HepG2 (cell line): ENCODE results near the gene FBRSL1. TPM values are rescaled to one million over a fixed set of nuclear protein-coding genes. Genes with fewer than 3 reads are reported as not detected.

Experiments
- BCL3 ChIP-seq: sonication (generic); formaldehyde crosslinking; IDR thresholded peaks from 2 replicates; pipeline ENCODE4 v1.5.1; 2020; ENCODE audit warnings: mild to moderate bottlenecking, missing genetic modification reagents, moderate library complexity
- CSRNP1 ChIP-seq: sonication (generic); formaldehyde crosslinking; IDR thresholded peaks from 2 replicates; pipeline ENCODE4 v1.8.1; 2023; ENCODE audit warnings: mild to moderate bottlenecking, missing genetic modification reagents
- ETV5 ChIP-seq: IDR thresholded peaks from 2 replicates; pipeline ENCODE4 v1.6.1; 2018; ENCODE audit warnings: missing biosample characterization, missing genetic modification reagents, inconsistent platforms, borderline replicate concordance
- FOXK1 ChIP-seq: sonication (generic); formaldehyde crosslinking; IDR thresholded peaks from 2 replicates; pipeline ENCODE4 v1.4.0; 2020; ENCODE audit warnings: low read depth, missing genetic modification reagents, borderline replicate concordance
- GABPB1 ChIP-seq: IDR thresholded peaks from 2 replicates; pipeline ENCODE4 v1.6.1; 2016; ENCODE audit warnings: mild to moderate bottlenecking, missing genetic modification reagents, moderate library complexity, missing compliant biosample characterization
- GATAD2A ChIP-seq: IDR thresholded peaks from 2 replicates; pipeline ENCODE4 v1.6.1; 2016
- HDAC2 ChIP-seq: sonication (generic); formaldehyde crosslinking; IDR thresholded peaks from 2 replicates; pipeline ENCODE4 v1.4.0; 2020; ENCODE audit warnings: missing genetic modification reagents
- PATZ1 ChIP-seq: sonication (generic); formaldehyde crosslinking; IDR thresholded peaks from 2 replicates; pipeline ENCODE4 v1.4.0; 2020; ENCODE audit warnings: missing genetic modification reagents
- PAXIP1 ChIP-seq: sonication (generic); formaldehyde crosslinking; conservative IDR thresholded peaks from 2 replicates; pipeline ENCODE4 v1.4.0; 2020; ENCODE audit warnings: mild to moderate bottlenecking, missing genetic modification reagents, moderate library complexity
- SAP130 ChIP-seq: IDR thresholded peaks from 2 replicates; pipeline ENCODE4 v1.6.1; 2016; ENCODE audit warnings: low read depth
- THAP11 ChIP-seq: IDR thresholded peaks from 2 replicates; pipeline ENCODE4 v1.6.1; 2016; ENCODE audit warnings: missing biosample characterization, missing genetic modification reagents
- UBTF ChIP-seq: sonication (generic); formaldehyde crosslinking; IDR thresholded peaks from 2 replicates; pipeline ENCODE4 v1.4.0; 2020; ENCODE audit warnings: mild to moderate bottlenecking, missing genetic modification reagents
- ZFP91 ChIP-seq: sonication (generic); formaldehyde crosslinking; IDR thresholded peaks from 2 replicates; pipeline ENCODE4 v1.9.0; 2022; ENCODE audit warnings: missing genetic modification reagents, mild to moderate bottlenecking, borderline replicate concordance
- ZNF225 ChIP-seq: sonication (generic); formaldehyde crosslinking; IDR thresholded peaks from 2 replicates; pipeline ENCODE4 v1.4.0; 2020; ENCODE audit warnings: mild to moderate bottlenecking, missing genetic modification reagents
- polyA plus RNA-seq, 8 experiments: library from polyadenylated mRNA; depleted of rRNA in 3 of 8; stranded (reverse) in 7 of 8; unstranded in 1 of 8; fragments of >200 nt; fragmentation: Illumina TruSeq in 4 of 8; extraction: Trizol in 4 of 8; gene quantifications; 2 replicates each; pipeline versions ENCODE4 v1.2.1 to v1.2.3, GENCODE V29; 2011 to 2016; ENCODE audit warnings: low read depth in 4 of 8, missing spikeins in 1 of 8, mixed read lengths in 1 of 8; ENCODE audit not compliant: insufficient read depth in 1 of 8
- total RNA-seq, 5 experiments: library from RNA; depleted of rRNA; stranded (reverse); fragments of >200 nt; fragmentation: Illumina TruSeq; extraction: Trizol; gene quantifications; 2 replicates each; pipeline ENCODE4 v1.2.3, GENCODE V29; 2016; ENCODE audit warnings: low read depth in 1 of 5

FBRSL1 gene
- total and polyA plus RNA-seq, 2 of the 13 experiments (the other 11 are each of a cell fraction or from before 2014, with no cell fraction given) = 3.6 to 7.9 TPM

- TF ChIP-seq UBTF (CRISPR knock-in tag) = 0 out of 2 replicates have a peak, but pooled peaks have one; percentile 29
- no peak for TF ChIP-seq ZNF225 (CRISPR knock-in tag)
- TF ChIP-seq HDAC2 (CRISPR knock-in tag) = 0 out of 2 replicates have a peak, but pooled peaks have one; percentile 24
- 0 out of 2 replicates have a peak, but pooled peaks have one; percentile 32 for TF ChIP-seq PATZ1 (CRISPR knock-in tag)
- peak; percentile 64 for TF ChIP-seq SAP130 (CRISPR knock-in tag)
- TF ChIP-seq ETV5 (CRISPR knock-in tag) = peak; percentile 89
- TF ChIP-seq CSRNP1 (CRISPR knock-in tag) = 0 out of 2 replicates have a peak, but pooled peaks have one; percentile 35
- peak; percentile 55 for TF ChIP-seq PAXIP1
- 0 out of 2 replicates have a peak, but pooled peaks have one; percentile 21 for TF ChIP-seq FOXK1 (CRISPR knock-in tag)
- TF ChIP-seq THAP11 (CRISPR knock-in tag) = peak; percentile 35; the same call in 1 of the 2 replicates
- TF ChIP-seq GATAD2A = peak; percentile 32; the same call in 1 of the 2 replicates
- TF ChIP-seq ZFP91 (CRISPR knock-in tag) = 0 out of 2 replicates have a peak, but pooled peaks have one; percentile 23
- peak; percentile 81 for TF ChIP-seq GABPB1
- 0 out of 2 replicates have a peak, but pooled peaks have one; percentile 51 for TF ChIP-seq BCL3 (CRISPR knock-in tag)
Measured at GRCh38 chr12:132558042-132558856, 68.3 kb downstream of the FBRSL1 start (continued).
